ENCODE results near the gene SPDYE18. TPM values are rescaled to one million over a fixed set of nuclear protein-coding genes. Genes with fewer than 3 reads are reported as not detected.
"Not testable (repeated sequence)": the region's sequence is repeated elsewhere in the genome, so short reads cannot be mapped to it uniquely, and the experiment has no call there.

SPDYE18 gene
- total RNA-seq, 1 experiment from 2014 or later, result not detected

GRCh38 chr7:77092301-77092700 lies 29.9 kb upstream of the SPDYE18 start:
- ATAC-seq; H3K27me3 ChIP-seq (ENCODE audit: control insufficient read depth, insufficient read depth, low read length); DNase-seq (ENCODE audit: low read depth, low spot score); H3K27ac ChIP-seq (ENCODE audit: low read length); H3K36me3 ChIP-seq (ENCODE audit: control insufficient read depth, insufficient read depth, low read length); in situ Hi-C loops (cut with HindIII; ENCODE audit: low pct_unique_long_range_greater_than_20kb, low sequenced_read_pairs); H3K4me1 ChIP-seq (ENCODE audit: control insufficient read depth, insufficient read depth, low read length); CTCF ChIA-PET; H3K9me3 ChIP-seq (ENCODE audit: control insufficient read depth, insufficient read depth, low read depth, low read length); H3K4me3 ChIP-seq (ENCODE audit: low read depth in 2 of 2, low read length in 2 of 2); intact Hi-C loops (cut with micrococcal nuclease; ENCODE audit: unreplicated experiment); POLR2A ChIA-PET; BruUV-seq (replicated peaks): not testable (repeated sequence)

GRCh38 chr7:77082192-77082591 lies 19.8 kb upstream of the SPDYE18 start:
- BruUV-seq (replicated peaks); H3K27me3 ChIP-seq (ENCODE audit: control insufficient read depth, insufficient read depth, low read length); intact Hi-C loops (cut with micrococcal nuclease; ENCODE audit: unreplicated experiment); H3K4me1 ChIP-seq (ENCODE audit: control insufficient read depth, insufficient read depth, low read length); DNase-seq (ENCODE audit: low read depth, low spot score); CTCF ChIA-PET; in situ Hi-C loops (cut with HindIII; ENCODE audit: low pct_unique_long_range_greater_than_20kb, low sequenced_read_pairs); ATAC-seq; POLR2A ChIA-PET; H3K4me3 ChIP-seq (ENCODE audit: low read depth in 2 of 2, low read length in 2 of 2); H3K9me3 ChIP-seq (ENCODE audit: control insufficient read depth, insufficient read depth, low read depth, low read length); H3K36me3 ChIP-seq (ENCODE audit: control insufficient read depth, insufficient read depth, low read length); H3K27ac ChIP-seq (ENCODE audit: low read length): not testable (repeated sequence)

GRCh38 chr7:77080236-77080635 lies 17.9 kb upstream of the SPDYE18 start:
- DNase-seq (ENCODE audit: low read depth, low spot score); CTCF ChIA-PET; POLR2A ChIA-PET; intact Hi-C loops (cut with micrococcal nuclease; ENCODE audit: unreplicated experiment); H3K27ac ChIP-seq (ENCODE audit: low read length); H3K36me3 ChIP-seq (ENCODE audit: control insufficient read depth, insufficient read depth, low read length); BruUV-seq (replicated peaks); ATAC-seq; H3K4me3 ChIP-seq (ENCODE audit: low read depth in 2 of 2, low read length in 2 of 2); H3K4me1 ChIP-seq (ENCODE audit: control insufficient read depth, insufficient read depth, low read length); in situ Hi-C loops (cut with HindIII; ENCODE audit: low pct_unique_long_range_greater_than_20kb, low sequenced_read_pairs); H3K27me3 ChIP-seq (ENCODE audit: control insufficient read depth, insufficient read depth, low read length); H3K9me3 ChIP-seq (ENCODE audit: control insufficient read depth, insufficient read depth, low read depth, low read length): not testable (repeated sequence)

GRCh38 chr7:77079624-77080023 lies 17.3 kb upstream of the SPDYE18 start:
- H3K4me1 ChIP-seq (ENCODE audit: control insufficient read depth, insufficient read depth, low read length); H3K9me3 ChIP-seq (ENCODE audit: control insufficient read depth, insufficient read depth, low read depth, low read length); in situ Hi-C loops (cut with HindIII; ENCODE audit: low pct_unique_long_range_greater_than_20kb, low sequenced_read_pairs); CTCF ChIA-PET; BruUV-seq (replicated peaks); intact Hi-C loops (cut with micrococcal nuclease; ENCODE audit: unreplicated experiment); POLR2A ChIA-PET; H3K36me3 ChIP-seq (ENCODE audit: control insufficient read depth, insufficient read depth, low read length); DNase-seq (ENCODE audit: low read depth, low spot score); ATAC-seq; H3K27me3 ChIP-seq (ENCODE audit: control insufficient read depth, insufficient read depth, low read length); H3K4me3 ChIP-seq (ENCODE audit: low read depth in 2 of 2, low read length in 2 of 2); H3K27ac ChIP-seq (ENCODE audit: low read length): not testable (repeated sequence)

GRCh38 chr7:77079112-77079511 lies 16.8 kb upstream of the SPDYE18 start:
- H3K4me3 ChIP-seq (ENCODE audit: low read depth in 2 of 2, low read length in 2 of 2); DNase-seq (ENCODE audit: low read depth, low spot score); H3K27me3 ChIP-seq (ENCODE audit: control insufficient read depth, insufficient read depth, low read length); H3K4me1 ChIP-seq (ENCODE audit: control insufficient read depth, insufficient read depth, low read length); H3K36me3 ChIP-seq (ENCODE audit: control insufficient read depth, insufficient read depth, low read length); ATAC-seq; CTCF ChIA-PET; H3K27ac ChIP-seq (ENCODE audit: low read length); H3K9me3 ChIP-seq (ENCODE audit: control insufficient read depth, insufficient read depth, low read depth, low read length); BruUV-seq (replicated peaks); intact Hi-C loops (cut with micrococcal nuclease; ENCODE audit: unreplicated experiment); in situ Hi-C loops (cut with HindIII; ENCODE audit: low pct_unique_long_range_greater_than_20kb, low sequenced_read_pairs); POLR2A ChIA-PET: not testable (repeated sequence)

- CTCF ChIA-PET, result interaction anchor here (0.7 kb wide), 1 partner anchor 12 kb away, joined by 4 read pairs; no protein-coding TSS in a partner anchor
- H3K27ac ChIP-seq (ENCODE audit: low read length); H3K9me3 ChIP-seq (ENCODE audit: control insufficient read depth, insufficient read depth, low read depth, low read length); H3K36me3 ChIP-seq (ENCODE audit: control insufficient read depth, insufficient read depth, low read length); H3K4me3 ChIP-seq (ENCODE audit: low read depth in 2 of 2, low read length in 2 of 2); H3K4me1 ChIP-seq (ENCODE audit: control insufficient read depth, insufficient read depth, low read length); intact Hi-C loops (cut with micrococcal nuclease; ENCODE audit: unreplicated experiment); H3K27me3 ChIP-seq (ENCODE audit: control insufficient read depth, insufficient read depth, low read length); POLR2A ChIA-PET; in situ Hi-C loops (cut with HindIII; ENCODE audit: low pct_unique_long_range_greater_than_20kb, low sequenced_read_pairs); BruUV-seq (replicated peaks); ATAC-seq; DNase-seq (ENCODE audit: low read depth, low spot score): not testable (repeated sequence)
These were observed 14.7 kb upstream of the SPDYE18 start for GRCh38 chr7:77077060-77077459.

GRCh38 chr7:77074786-77075396 lies 12.5 kb upstream of the SPDYE18 start:
- POLR2A ChIA-PET; BruUV-seq (replicated peaks); H3K27ac ChIP-seq (ENCODE audit: low read length); H3K4me1 ChIP-seq (ENCODE audit: control insufficient read depth, insufficient read depth, low read length); H3K36me3 ChIP-seq (ENCODE audit: control insufficient read depth, insufficient read depth, low read length); H3K27me3 ChIP-seq (ENCODE audit: control insufficient read depth, insufficient read depth, low read length); H3K9me3 ChIP-seq (ENCODE audit: control insufficient read depth, insufficient read depth, low read depth, low read length); ATAC-seq; DNase-seq (ENCODE audit: low read depth, low spot score); in situ Hi-C loops (cut with HindIII; ENCODE audit: low pct_unique_long_range_greater_than_20kb, low sequenced_read_pairs); intact Hi-C loops (cut with micrococcal nuclease; ENCODE audit: unreplicated experiment); H3K4me3 ChIP-seq (ENCODE audit: low read depth in 2 of 2, low read length in 2 of 2); CTCF ChIA-PET: not testable (repeated sequence)

- CTCF ChIA-PET; H3K9me3 ChIP-seq (ENCODE audit: control insufficient read depth, insufficient read depth, low read depth, low read length); POLR2A ChIA-PET; ATAC-seq; intact Hi-C loops (cut with micrococcal nuclease; ENCODE audit: unreplicated experiment); H3K27ac ChIP-seq (ENCODE audit: low read length); H3K4me3 ChIP-seq (ENCODE audit: low read depth in 2 of 2, low read length in 2 of 2); H3K27me3 ChIP-seq (ENCODE audit: control insufficient read depth, insufficient read depth, low read length); DNase-seq (ENCODE audit: low read depth, low spot score); H3K36me3 ChIP-seq (ENCODE audit: control insufficient read depth, insufficient read depth, low read length); BruUV-seq (replicated peaks); in situ Hi-C loops (cut with HindIII; ENCODE audit: low pct_unique_long_range_greater_than_20kb, low sequenced_read_pairs); H3K4me1 ChIP-seq (ENCODE audit: control insufficient read depth, insufficient read depth, low read length): not testable (repeated sequence)
These were observed 8.8 kb upstream of the SPDYE18 start for GRCh38 chr7:77071108-77071507.
